Tibial nerve (tissue), 3 donors: Measurements from ENCODE around the gene ARL5A.

ENCODE experiments used
- POLR2A ChIP-seq, 2 donors: fragments of 450-650 bp; IDR thresholded peaks; one replicate each; pipeline ENCODE4 v1.6.1; 2017; ENCODE audit warnings: antibody characterized with exemption in 2 of 2, mild to moderate bottlenecking in 2 of 2, moderate library complexity in 2 of 2
- TF ChIP-seq, protein P1 (sequence below), 5 experiments: fragments of 200-600 bp in 3 of 5; fragments of 450-650 bp in 2 of 5; sonication (generic) in 3 of 5; IDR thresholded peaks; one replicate each; pipeline ENCODE4 v1.5.1; 2016 to 2019; ENCODE audit warnings: antibody characterized with exemption in 5 of 5, mild to moderate bottlenecking in 3 of 5, moderate library complexity in 2 of 5

DNA sequence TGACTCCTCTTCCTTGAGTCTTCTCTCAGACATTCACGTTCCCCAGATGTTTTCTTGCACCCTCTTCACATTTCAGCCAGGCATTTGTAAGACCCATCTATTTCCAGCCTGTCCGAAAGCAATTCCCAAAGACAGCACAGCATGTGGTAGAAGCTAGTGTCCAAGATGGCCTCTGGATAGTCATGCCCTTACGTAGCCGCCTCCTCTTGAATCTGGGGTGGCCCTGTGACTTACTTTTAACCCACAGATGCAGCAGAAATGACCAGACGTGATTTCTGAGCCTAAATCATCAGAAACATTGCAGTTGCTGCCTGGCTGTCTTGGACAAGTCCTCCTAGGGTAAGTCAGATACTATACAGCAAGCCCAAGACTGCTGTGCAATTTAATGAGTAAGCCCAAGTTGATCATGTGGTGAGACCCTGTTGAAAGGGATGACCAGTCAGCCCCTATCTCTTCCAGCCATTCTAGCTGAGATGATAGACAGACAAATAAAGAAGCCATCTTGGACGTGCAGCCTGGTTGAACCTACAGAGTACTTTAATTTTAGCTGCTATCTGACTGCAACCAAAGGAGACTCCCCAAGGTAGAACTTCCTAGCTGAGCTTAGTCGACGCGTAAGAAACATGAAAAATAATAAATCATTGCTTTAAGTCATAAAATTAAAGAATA is 12.3 kb downstream of the ARL5A start:
- TF ChIP-seq, protein P1, sequence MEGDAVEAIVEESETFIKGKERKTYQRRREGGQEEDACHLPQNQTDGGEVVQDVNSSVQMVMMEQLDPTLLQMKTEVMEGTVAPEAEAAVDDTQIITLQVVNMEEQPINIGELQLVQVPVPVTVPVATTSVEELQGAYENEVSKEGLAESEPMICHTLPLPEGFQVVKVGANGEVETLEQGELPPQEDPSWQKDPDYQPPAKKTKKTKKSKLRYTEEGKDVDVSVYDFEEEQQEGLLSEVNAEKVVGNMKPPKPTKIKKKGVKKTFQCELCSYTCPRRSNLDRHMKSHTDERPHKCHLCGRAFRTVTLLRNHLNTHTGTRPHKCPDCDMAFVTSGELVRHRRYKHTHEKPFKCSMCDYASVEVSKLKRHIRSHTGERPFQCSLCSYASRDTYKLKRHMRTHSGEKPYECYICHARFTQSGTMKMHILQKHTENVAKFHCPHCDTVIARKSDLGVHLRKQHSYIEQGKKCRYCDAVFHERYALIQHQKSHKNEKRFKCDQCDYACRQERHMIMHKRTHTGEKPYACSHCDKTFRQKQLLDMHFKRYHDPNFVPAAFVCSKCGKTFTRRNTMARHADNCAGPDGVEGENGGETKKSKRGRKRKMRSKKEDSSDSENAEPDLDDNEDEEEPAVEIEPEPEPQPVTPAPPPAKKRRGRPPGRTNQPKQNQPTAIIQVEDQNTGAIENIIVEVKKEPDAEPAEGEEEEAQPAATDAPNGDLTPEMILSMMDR (IDR thresholded peaks at IDR 0.05) = no peak
- no peak for TF ChIP-seq POLR2A (IDR thresholded peaks at IDR 0.05)
